Activated B cell treated with CpG ODN at 0.5 μM for 24 hours (primary cell): ENCODE results near the gene CCR2. TPM values are rescaled to one million over a fixed set of nuclear protein-coding genes. Genes with fewer than 3 reads are reported as not detected.

ENCODE experiments used
- ATAC-seq: fragments of 200-7000 bp; cut with Tn5 transposase; one replicate; pipeline ENCODE4 v1.10.0; 2021; ENCODE audit warnings: low read depth, mild to moderate bottlenecking, moderate library complexity
- CTCF ChIA-PET: fragments of 350-600 bp; sonication (Branson Sonifier 250); formaldehyde crosslinking; loops from one replicate; lab custom pipeline; 2021; ENCODE audit warnings: antibody characterized with exemption; lab: Charles Lee
- POLR2A ChIA-PET: fragments of 350-600 bp; sonication (Branson Sonifier 250); formaldehyde crosslinking; loops from one replicate; lab custom pipeline; 2021; ENCODE audit warnings: antibody characterized with exemption; lab: Charles Lee
- DNase-seq: peaks from one replicate; pipeline ENCODE4 v3.0.0; 2022
- H3K27ac Mint-ChIP-seq: one replicate; pipeline ENCODE4 v1.8.0; 2020; ENCODE audit warnings: mixed read lengths
- H3K27me3 Mint-ChIP-seq: one replicate; pipeline ENCODE4 v1.8.0; 2021; ENCODE audit warnings: mixed read lengths
- H3K36me3 Mint-ChIP-seq: one replicate; pipeline ENCODE4 v1.8.0; 2021; ENCODE audit warnings: low read depth, mixed read lengths
- H3K4me1 Mint-ChIP-seq: one replicate; pipeline ENCODE4 v1.8.0; 2021; ENCODE audit warnings: mixed read lengths
- H3K4me3 Mint-ChIP-seq: one replicate; pipeline ENCODE4 v1.8.0; 2020; ENCODE audit warnings: mild to moderate bottlenecking, mixed read lengths
- H3K9me3 Mint-ChIP-seq: one replicate; pipeline ENCODE4 v1.8.0; 2020; ENCODE audit warnings: mixed read lengths
- intact Hi-C: fragments of 100-400 bp; cut with micrococcal nuclease; formaldehyde crosslinking; loops from one replicate; pipeline ENCODE4 v1.15.1; 2024
- total RNA-seq: library from RNA; stranded (reverse); gene quantifications from 2 replicates; pipeline ENCODE4 v1.2.3, GENCODE V29; 2022
- TF ChIP-seq, protein P1 (sequence below): fragments of 200-600 bp; IDR thresholded peaks from one replicate; pipeline ENCODE4 v1.8.0; 2022; ENCODE audit warnings: antibody characterized with exemption, mild to moderate bottlenecking

CCR2 gene
- total RNA-seq, 1 donor from 2014 or later = 0.16 TPM

DNA sequence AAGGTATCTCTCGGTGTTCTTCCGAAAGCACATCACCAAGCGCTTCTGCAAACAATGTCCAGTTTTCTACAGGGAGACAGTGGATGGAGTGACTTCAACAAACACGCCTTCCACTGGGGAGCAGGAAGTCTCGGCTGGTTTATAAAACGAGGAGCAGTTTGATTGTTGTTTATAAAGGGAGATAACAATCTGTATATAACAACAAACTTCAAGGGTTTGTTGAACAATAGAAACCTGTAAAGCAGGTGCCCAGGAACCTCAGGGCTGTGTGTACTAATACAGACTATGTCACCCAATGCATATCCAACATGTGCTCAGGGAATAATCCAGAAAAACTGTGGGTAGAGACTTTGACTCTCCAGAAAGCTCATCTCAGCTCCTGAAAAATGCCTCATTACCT is 4.6 kb downstream of the CCR2 start:
- Mint-ChIP-seq H3K27me3 (no peaks in the 10 kb centered on the region), H3K27ac (no peak overlapping the region), H3K4me3 (no peak overlapping the region), H3K9me3 (no peaks in the 10 kb centered on the region), H3K36me3 (no peaks in the 10 kb centered on the region), H3K4me1 (peaks cover 65% of the 10 kb centered on the region)
- ATAC-seq = no peak
- intact Hi-C loops = no loop called here
- ChIA-PET CTCF (interaction anchor here (2.7 kb wide), 1 partner anchor 12 kb away, joined by 10 read pairs; the partner anchor contains the start of gene CCR5), POLR2A (no interaction called here)
- DNase-seq = no peak
- TF ChIP-seq, protein P1, sequence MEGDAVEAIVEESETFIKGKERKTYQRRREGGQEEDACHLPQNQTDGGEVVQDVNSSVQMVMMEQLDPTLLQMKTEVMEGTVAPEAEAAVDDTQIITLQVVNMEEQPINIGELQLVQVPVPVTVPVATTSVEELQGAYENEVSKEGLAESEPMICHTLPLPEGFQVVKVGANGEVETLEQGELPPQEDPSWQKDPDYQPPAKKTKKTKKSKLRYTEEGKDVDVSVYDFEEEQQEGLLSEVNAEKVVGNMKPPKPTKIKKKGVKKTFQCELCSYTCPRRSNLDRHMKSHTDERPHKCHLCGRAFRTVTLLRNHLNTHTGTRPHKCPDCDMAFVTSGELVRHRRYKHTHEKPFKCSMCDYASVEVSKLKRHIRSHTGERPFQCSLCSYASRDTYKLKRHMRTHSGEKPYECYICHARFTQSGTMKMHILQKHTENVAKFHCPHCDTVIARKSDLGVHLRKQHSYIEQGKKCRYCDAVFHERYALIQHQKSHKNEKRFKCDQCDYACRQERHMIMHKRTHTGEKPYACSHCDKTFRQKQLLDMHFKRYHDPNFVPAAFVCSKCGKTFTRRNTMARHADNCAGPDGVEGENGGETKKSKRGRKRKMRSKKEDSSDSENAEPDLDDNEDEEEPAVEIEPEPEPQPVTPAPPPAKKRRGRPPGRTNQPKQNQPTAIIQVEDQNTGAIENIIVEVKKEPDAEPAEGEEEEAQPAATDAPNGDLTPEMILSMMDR = no peak

DNA sequence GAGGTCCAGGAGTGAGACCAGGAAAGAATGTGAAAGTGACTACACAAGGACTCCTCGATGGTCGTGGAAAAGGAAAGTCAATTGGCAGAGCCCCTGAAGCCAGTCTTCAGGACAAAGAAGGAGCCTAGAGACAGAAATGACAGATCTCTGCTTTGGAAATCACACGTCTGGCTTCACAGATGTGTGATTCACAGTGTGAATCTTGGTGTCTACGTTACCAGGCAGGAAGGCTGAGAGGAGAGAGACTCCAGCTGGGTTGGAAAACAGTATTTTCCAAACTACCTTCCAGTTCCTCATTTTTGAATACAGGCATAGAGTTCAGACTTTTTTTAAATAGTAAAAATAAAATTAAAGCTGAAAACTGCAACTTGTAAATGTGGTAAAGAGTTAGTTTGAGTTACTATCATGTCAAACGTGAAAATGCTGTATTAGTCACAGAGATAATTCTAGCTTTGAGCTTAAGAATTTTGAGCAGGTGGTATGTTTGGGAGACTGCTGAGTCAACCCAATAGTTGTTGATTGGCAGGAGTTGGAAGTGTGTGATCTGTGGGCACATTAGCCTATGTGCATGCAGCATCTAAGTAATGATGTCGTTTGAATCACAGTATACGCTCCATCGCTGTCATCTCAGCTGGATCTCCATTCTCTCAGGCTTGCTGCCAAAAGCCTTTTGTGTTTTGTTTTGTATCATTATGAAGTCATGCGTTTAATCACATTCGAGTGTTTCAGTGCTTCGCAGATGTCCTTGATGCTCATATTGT is 6.0 kb downstream of the CCR2 start:
- H3K4me1 Mint-ChIP-seq = peaks cover 53% of the 10 kb centered on the region

DNA sequence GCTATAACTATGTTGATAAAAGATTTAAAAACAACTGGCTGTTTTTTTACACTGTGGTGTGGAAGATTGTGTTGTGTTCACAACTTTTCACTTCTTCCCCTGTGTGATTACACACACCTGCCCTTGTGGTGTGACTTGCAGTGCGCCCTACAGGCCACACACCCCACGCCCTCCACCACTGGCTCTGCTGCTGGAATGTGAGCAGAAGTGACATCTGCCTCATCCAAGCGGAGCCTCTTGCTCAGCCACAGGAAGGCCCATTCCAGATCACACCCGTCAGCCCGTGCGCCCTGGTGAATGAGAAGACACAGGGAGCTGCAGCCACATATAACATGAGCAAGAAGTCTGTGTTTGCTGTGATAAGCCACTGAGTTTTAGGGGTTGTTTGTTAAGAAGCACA is 7.0 kb downstream of the CCR2 start:
- CTCF ChIA-PET = interaction anchor here (2.7 kb wide), 1 partner anchor 9 kb away, joined by 10 read pairs; the partner anchor contains the start of gene CCR5
- H3K4me1 Mint-ChIP-seq = peaks cover 44% of the 10 kb centered on the region
- H3K4me3 Mint-ChIP-seq = no peak overlapping the region
- H3K27me3 Mint-ChIP-seq = no peaks in the 10 kb centered on the region
- POLR2A ChIA-PET = no interaction called here
- ATAC-seq = no peak
- TF ChIP-seq, protein P1 = no peak
- no peaks in the 10 kb centered on the region for H3K9me3 Mint-ChIP-seq
- H3K36me3 Mint-ChIP-seq = no peaks in the 10 kb centered on the region
- DNase-seq = no peak
- H3K27ac Mint-ChIP-seq = no peak overlapping the region
- intact Hi-C loops = loop anchor here (5.0 kb wide), 1 partner anchor 39 kb away; no protein-coding TSS in a partner anchor

More for the DNA sequence above, 6.0 kb downstream of the CCR2 start:
- ATAC-seq = peak; percentile 49
- Mint-ChIP-seq H3K27me3 (no peaks in the 10 kb centered on the region), H3K4me3 (no peak overlapping the region), H3K36me3 (no peaks in the 10 kb centered on the region), H3K9me3 (no peaks in the 10 kb centered on the region), H3K27ac (no peak overlapping the region)
- DNase-seq = no peak
- intact Hi-C loops = loop anchor here (5.0 kb wide), 1 partner anchor 38 kb away; no protein-coding TSS in a partner anchor
- TF ChIP-seq, protein P1 = no peak
- POLR2A ChIA-PET = interaction anchor here (0.6 to 0.8 kb wide), 2 partner anchors 179 to 255 kb away, joined by 3 to 4 read pairs; no protein-coding TSS in a partner anchor
- CTCF ChIA-PET = interaction anchor here (0.7 to 2.7 kb wide), 3 partner anchors 10 to 273 kb away, joined by 3 to 10 read pairs (median 3); partner anchors contain the start of gene CCR5

DNA sequence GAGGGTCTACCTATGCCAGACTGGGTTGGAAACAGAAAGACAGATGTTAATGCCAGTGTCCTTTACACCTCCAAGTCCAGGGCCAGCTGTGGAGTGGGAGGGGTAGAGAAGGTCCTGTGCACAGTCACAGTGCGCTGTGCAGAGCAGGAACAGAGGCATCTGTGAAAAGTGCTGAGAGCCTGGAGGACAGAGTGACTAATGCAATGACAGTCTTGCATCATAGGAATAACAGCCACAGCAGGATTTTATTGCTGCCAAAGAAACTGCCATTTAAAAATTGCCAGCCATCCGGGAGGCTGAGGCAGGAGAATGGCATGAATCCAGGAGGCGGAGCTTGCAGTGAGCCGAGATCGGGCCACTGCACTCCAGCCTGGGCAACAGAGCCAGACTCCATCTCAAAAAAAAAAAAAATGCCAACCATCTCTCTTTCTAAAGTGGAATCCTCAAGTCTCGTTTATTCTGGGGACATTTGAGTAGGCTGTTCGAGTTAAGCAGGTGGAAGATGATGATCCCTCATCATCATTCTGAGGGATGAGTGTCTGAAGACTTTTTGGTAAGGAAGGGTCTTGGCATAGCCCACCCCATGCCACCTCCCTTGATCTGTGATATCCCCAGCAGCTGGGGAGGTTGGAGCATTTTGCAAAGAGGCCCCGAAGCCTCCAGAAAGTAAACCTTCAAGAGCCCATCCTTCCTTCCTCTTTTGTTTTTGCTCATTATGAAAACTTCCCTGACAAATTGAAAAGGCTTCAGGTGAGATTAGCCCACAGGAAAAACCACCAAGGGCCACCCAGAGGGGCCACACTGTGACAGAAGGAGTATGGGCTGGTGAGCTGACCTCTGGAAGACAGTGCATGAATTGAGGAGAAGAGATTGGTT is 7.7 kb downstream of the CCR2 start:
- H3K36me3 Mint-ChIP-seq = no peaks in the 10 kb centered on the region
- H3K9me3 Mint-ChIP-seq = no peaks in the 10 kb centered on the region
- no peak overlapping the region for H3K27ac Mint-ChIP-seq
- POLR2A ChIA-PET = interaction anchor here (0.5 kb wide), 1 partner anchor 63 kb away, joined by 5 read pairs; no protein-coding TSS in a partner anchor
- CTCF ChIA-PET = interaction anchor here (0.7 kb wide), 1 partner anchor 9 kb away, joined by 4 read pairs; no protein-coding TSS in a partner anchor
- no peaks in the 10 kb centered on the region for H3K27me3 Mint-ChIP-seq
- no peak for DNase-seq
- no peak overlapping the region for H3K4me3 Mint-ChIP-seq
- TF ChIP-seq, protein P1 = no peak
- peak; percentile 31 for ATAC-seq
- intact Hi-C loops = loop anchor here (5.0 kb wide), 1 partner anchor 39 kb away; no protein-coding TSS in a partner anchor
- H3K4me1 Mint-ChIP-seq = peaks cover 38% of the 10 kb centered on the region
